Measurements from ENCODE around the gene TMCO1. TPM values are rescaled to one million over a fixed set of nuclear protein-coding genes. Genes with fewer than 3 reads are reported as not detected.

TMCO1 gene
- total RNA-seq = 67.2 and 97.7 TPM in 2 replicates

GRCh38 chr1:165768513-165769394 is at the start of gene TMCO1:
TMCO1 (minus strand) TSS chr1:165768868; CDS start chr1:165768751, 117 bp downstream.

GRCh38 chr1:165697881-165698760 is 70.5 kb downstream of the TMCO1 start, which contains the start of gene ALDH9A1:
ALDH9A1 (minus strand) TSS chr1:165698562; CDS start chr1:165698558, 4 bp downstream.

Other genes starting within 250 kb of the TMCO1 start
- gene LRRC52, start 224.9 kb downstream of the TMCO1 start, total RNA-seq = not detected in 2 replicates
- gene MGST3, start 137.6 kb downstream of the TMCO1 start, total RNA-seq = 103 and 139 TPM in 2 replicates
- 123 and 146 TPM in 2 replicates for gene ALDH9A1, start 70.3 kb downstream of the TMCO1 start, total RNA-seq
- 57.3 and 100 TPM in 2 replicates for gene UCK2, start 58.7 kb upstream of the TMCO1 start, total RNA-seq